Spleen (tissue), 7 donors: ENCODE measurements around the gene ACKR1.

Experiments
- CTCF ChIP-seq, 11 experiments: fragments of 200-600 bp in 7 of 11; fragments of 450-650 bp in 4 of 11; sonication (generic) in 4 of 11; IDR thresholded peaks in 8 of 11; conservative IDR thresholded peaks in 3 of 11; 1 replicate in 7 of 11; 2 replicates in 4 of 11; pipeline versions ENCODE4 v1.4.0 to v1.8.0; 2016 to 2021; ENCODE audit warnings: antibody characterized with exemption in 11 of 11, inconsistent platforms in 4 of 11, mild to moderate bottlenecking in 1 of 11
- POLR2A ChIP-seq, 3 donors: fragments of 450-650 bp; IDR thresholded peaks; one replicate each; pipeline ENCODE4 v1.5.1; 2017; ENCODE audit warnings: antibody characterized with exemption in 3 of 3, mild to moderate bottlenecking in 1 of 3
- POLR2AphosphoS5 ChIP-seq, 3 donors: sonication (generic); formaldehyde crosslinking; IDR thresholded peaks; one replicate each; pipeline ENCODE4 v1.5.1; 2017; ENCODE audit warnings: antibody characterized with exemption in 3 of 3
- donor health status: DM: no; HTN: no; CAD: no; lungs with moderate emphysema.
- donor health status: DM: no; HTN: no; CAD: no.
- donor health status: DM: no; HTN: no; CAD: no.

GRCh38 chr1:159206110-159206509 lies 1.4 kb downstream of the ACKR1 start:
- TF ChIP-seq CTCF (IDR thresholded peaks at IDR 0.05 in 8 of 11, conservative IDR thresholded peaks at IDR 0.05 in 3 of 11), result no peak
- no peak for TF ChIP-seq POLR2A (IDR thresholded peaks at IDR 0.05)
- TF ChIP-seq POLR2AphosphoS5 (IDR thresholded peaks at IDR 0.05), result no peak
